HT-29 (cell line): Measurements from ENCODE around the gene ARHGAP33. TPM values are rescaled to one million over a fixed set of nuclear protein-coding genes. Genes with fewer than 3 reads are reported as not detected.
A peak's percentile ranks its signal among the peaks of the same experiment; 100 is the strongest.
"Not testable (repeated sequence)": the region's sequence is repeated elsewhere in the genome, so short reads cannot be mapped to it uniquely, and the experiment has no call there.

Source experiments
- DNase-seq: peaks from one replicate; pipeline ENCODE4 v3.0.0-alpha.2; 2015; ENCODE audit warnings: low spot score
- total RNA-seq: library from RNA; depleted of rRNA; stranded (reverse); fragments of >200 nt; shearing (Covaris generic); gene quantifications from 2 replicates; pipeline ENCODE4 v1.2.3, GENCODE V29; 2014; rRNA removed

The ARHGAP33 gene
- total RNA-seq, 1 experiment from 2014 or later, result 4.0 TPM

GRCh38 chr19:35822579-35822978 lies 47.2 kb downstream of the ARHGAP33 start:
- DNase-seq, result no peak

- no peak for DNase-seq
Measured at GRCh38 chr19:35824150-35824549, 48.8 kb downstream of the ARHGAP33 start.

- DNase-seq, result peak; percentile 61
Measured at GRCh38 chr19:35828692-35829301, 53.4 kb downstream of the ARHGAP33 start.

GRCh38 chr19:35830986-35831385 lies 55.6 kb downstream of the ARHGAP33 start:
- DNase-seq, result no peak

- no peak for DNase-seq
Measured at GRCh38 chr19:35832054-35832453, 56.7 kb downstream of the ARHGAP33 start.

- DNase-seq, result no peak
Measured at GRCh38 chr19:35833972-35834371, 58.6 kb downstream of the ARHGAP33 start.

GRCh38 chr19:35836096-35836495 lies 60.7 kb downstream of the ARHGAP33 start:
- not testable (repeated sequence) for DNase-seq

Other genes with a start within 250 kb of the ARHGAP33 start
- not detected in 2 replicates for gene SBSN, start 247.3 kb upstream of the ARHGAP33 start, total RNA-seq
- gene GAPDHS, start 242.1 kb upstream of the ARHGAP33 start, total RNA-seq, result not detected in 2 replicates
- 184 and 206 TPM in 2 replicates for gene TMEM147, start 229.9 kb upstream of the ARHGAP33 start, total RNA-seq
- 0.13 TPM in 1 of 2 replicates, not detected in the other for gene ATP4A, start 211.9 kb upstream of the ARHGAP33 start, total RNA-seq
- not detected in 2 replicates for gene PMIS2, start 189.4 kb upstream of the ARHGAP33 start, total RNA-seq
- 71.8 and 75.9 TPM in 2 replicates for gene HAUS5, start 162.8 kb upstream of the ARHGAP33 start, total RNA-seq
- 218 and 225 TPM in 2 replicates for gene RBM42, start 146.5 kb upstream of the ARHGAP33 start, total RNA-seq
- 2.0 and 3.5 TPM in 2 replicates for gene ETV2, start 133.8 kb upstream of the ARHGAP33 start, total RNA-seq
- gene COX6B1, start 127.2 kb upstream of the ARHGAP33 start, total RNA-seq, result 846 and 847 TPM in 2 replicates
- gene UPK1A, start 109.0 kb upstream of the ARHGAP33 start, total RNA-seq, result not detected in 2 replicates
- not detected in 2 replicates for gene ZBTB32, start 71.0 kb upstream of the ARHGAP33 start, total RNA-seq
- gene KMT2B, start 57.6 kb upstream of the ARHGAP33 start, total RNA-seq, result 29.3 and 30.9 TPM in 2 replicates
- gene IGFLR1, start 33.1 kb upstream of the ARHGAP33 start, total RNA-seq, result 10.0 and 13.4 TPM in 2 replicates
- gene U2AF1L4, start 30.1 kb upstream of the ARHGAP33 start, total RNA-seq, result 20.0 and 20.9 TPM in 2 replicates
- 76.2 and 77.0 TPM in 2 replicates for gene PSENEN, start 29.9 kb upstream of the ARHGAP33 start, total RNA-seq
- gene LIN37, start 27.0 kb upstream of the ARHGAP33 start, total RNA-seq, result 13.8 and 15.5 TPM in 2 replicates
- gene HSPB6, start 18.5 kb upstream of the ARHGAP33 start, total RNA-seq, result not detected in 2 replicates
- gene PROSER3, start 17.4 kb upstream of the ARHGAP33 start, total RNA-seq, result 17.2 and 21.3 TPM in 2 replicates
- not detected in 2 replicates for gene PRODH2, start 37.3 kb downstream of the ARHGAP33 start, total RNA-seq
- not detected in 2 replicates for gene NPHS1, start 76.9 kb downstream of the ARHGAP33 start, total RNA-seq
- not detected in 2 replicates for gene KIRREL2, start 81.3 kb downstream of the ARHGAP33 start, total RNA-seq
- 7.0 and 12.6 TPM in 2 replicates for gene APLP1, start 93.0 kb downstream of the ARHGAP33 start, total RNA-seq
- 26.6 and 31.0 TPM in 2 replicates for gene NFKBID, start 125.0 kb downstream of the ARHGAP33 start, total RNA-seq
- 0.47 TPM in 1 of 2 replicates, not detected in the other for gene HCST, start 127.0 kb downstream of the ARHGAP33 start, total RNA-seq
- not detected in 2 replicates for gene TYROBP, start 132.7 kb downstream of the ARHGAP33 start, total RNA-seq
- gene LRFN3, start 160.8 kb downstream of the ARHGAP33 start, total RNA-seq, result 3.0 and 6.5 TPM in 2 replicates
- 70.6 and 70.7 TPM in 2 replicates for gene SDHAF1, start 219.6 kb downstream of the ARHGAP33 start, total RNA-seq
- 8.6 and 9.4 TPM in 2 replicates for gene SYNE4, start 233.2 kb downstream of the ARHGAP33 start, total RNA-seq
- gene ALKBH6, start 238.6 kb downstream of the ARHGAP33 start, total RNA-seq, result 90.6 and 124 TPM in 2 replicates